Activated T-cell treated with anti-CD3 and anti-CD28 coated beads, Interleukin-2, amount 50 U/mL, for 72 hours (primary cell): ENCODE measurements around the gene TTF1. TPM values are rescaled to one million over a fixed set of nuclear protein-coding genes. Genes with fewer than 3 reads are reported as not detected.
"Not testable (repeated sequence)": the region's sequence is repeated elsewhere in the genome, so short reads cannot be mapped to it uniquely, and the experiment has no call there.

ENCODE experiments used
- ATAC-seq, 2 donors: fragments of 150-1000 bp; cut with Tn5 transposase; replicated peaks in 1 of 2; 2 replicates each; pipeline ENCODE4 v1.10.0; 2021; ENCODE audit warnings: moderate library complexity in 2 of 2, mild to moderate bottlenecking in 1 of 2
- DNase-seq, 2 donors: peaks; one replicate each; pipeline ENCODE4 v3.0.0; 2021 to 2022; ENCODE audit warnings: mixed read lengths in 1 of 2
- H3K27ac Mint-ChIP-seq: one replicate; pipeline ENCODE4 v1.8.0; 2022; ENCODE audit warnings: mild to moderate bottlenecking, moderate library complexity, mixed read lengths
- H3K27me3 Mint-ChIP-seq: one replicate; pipeline ENCODE4 v1.8.0; 2022; ENCODE audit warnings: low read depth, mixed read lengths
- H3K36me3 Mint-ChIP-seq, 2 donors: one replicate each; pipeline ENCODE4 v1.8.0; 2022; ENCODE audit warnings: mixed read lengths in 2 of 2, mild to moderate bottlenecking in 1 of 2; ENCODE audit not compliant: insufficient read depth in 2 of 2
- H3K4me1 Mint-ChIP-seq: one replicate; pipeline ENCODE4 v1.8.0; 2022; ENCODE audit warnings: low read depth, mixed read lengths
- H3K4me3 Mint-ChIP-seq, 2 donors: one replicate each; pipeline ENCODE4 v1.8.0; 2022; ENCODE audit warnings: mild to moderate bottlenecking in 2 of 2, mixed read lengths in 2 of 2, moderate library complexity in 2 of 2
- H3K9me3 Mint-ChIP-seq, 2 donors: one replicate each; pipeline ENCODE4 v1.8.0; 2022; ENCODE audit warnings: mixed read lengths in 2 of 2
- total RNA-seq, 2 donors: library from RNA; stranded (reverse); gene quantifications; one replicate each; pipeline ENCODE4 v1.2.3, GENCODE V29; 2022

Gene TTF1
- total RNA-seq, 2 donors from 2014 or later: 23.0 to 23.3 TPM

DNA sequence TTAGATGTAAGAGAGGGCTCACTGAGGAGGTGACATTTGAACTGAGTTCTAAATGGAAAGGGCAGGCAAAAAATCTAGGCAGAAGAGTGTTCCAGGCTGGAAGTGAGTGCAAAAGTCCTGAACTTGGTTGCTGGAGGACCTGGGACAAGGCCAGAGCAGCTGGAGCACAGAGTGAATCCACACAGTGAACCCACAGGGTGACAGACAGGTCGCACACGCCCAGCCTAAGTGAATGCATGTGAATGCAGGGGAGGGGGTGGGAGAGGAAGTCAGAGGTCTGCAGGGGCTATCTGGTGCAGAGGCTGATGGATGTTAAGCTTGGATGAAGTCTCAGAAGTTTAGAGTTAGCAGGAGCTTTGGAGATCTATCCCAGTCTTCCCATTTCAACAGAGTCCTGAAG is 556 bp upstream of the TTF1 start:
- H3K4me1 Mint-ChIP-seq: peaks cover 59% of the 10 kb centered on the region
- H3K36me3 Mint-ChIP-seq: peaks cover 7 to 19% of the 10 kb centered on the region in 2 donors
- peak overlapping the region; percentile 82 to 88 for H3K4me3 Mint-ChIP-seq
- ATAC-seq (no peak), DNase-seq (no peak)
- H3K9me3 Mint-ChIP-seq: no peaks in the 10 kb centered on the region
- peak overlapping the region; percentile 95 for H3K27ac Mint-ChIP-seq
- H3K27me3 Mint-ChIP-seq: peaks cover 10% of the 10 kb centered on the region

DNA sequence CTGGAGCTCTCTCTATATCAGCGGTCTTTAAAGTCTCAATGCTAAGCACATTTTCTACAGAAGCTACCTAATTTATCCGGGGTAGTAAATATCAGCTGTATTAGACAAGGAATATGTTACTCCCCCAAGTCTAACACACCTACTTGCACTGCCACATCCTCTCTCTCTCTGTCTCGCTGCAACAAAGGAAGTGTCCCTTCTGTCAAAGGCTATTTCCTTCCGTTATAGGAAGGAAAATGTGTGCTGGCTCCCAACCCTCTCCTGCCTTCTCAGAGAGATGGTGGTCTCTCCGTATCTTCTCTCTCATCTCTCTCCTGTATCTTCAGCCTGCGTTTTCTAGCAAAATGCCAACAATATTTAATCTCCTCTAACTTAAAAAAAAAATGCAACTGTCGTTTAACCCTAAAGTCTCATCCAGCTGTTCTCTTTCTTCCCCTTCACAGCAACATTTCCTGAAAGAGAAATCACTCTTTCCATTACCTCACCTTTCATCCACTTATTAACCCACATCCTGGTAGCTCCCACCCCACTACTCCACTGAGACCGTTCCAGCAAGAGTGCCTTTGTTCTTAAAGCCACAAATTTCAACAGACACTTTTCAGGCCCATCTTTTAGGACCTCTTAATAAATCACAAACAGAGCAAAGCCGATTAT is 2.3 kb downstream of the TTF1 start:
- ATAC-seq (peak; percentile 20 to 52), DNase-seq (peak in 1 of 2 donors; percentile 9)
- Mint-ChIP-seq H3K4me3 (peak overlapping the region; percentile 82 to 88), H3K36me3 (peaks cover 9 to 33% of the 10 kb centered on the region in 2 donors), H3K27me3 (no peaks in the 10 kb centered on the region), H3K4me1 (peaks cover 53% of the 10 kb centered on the region), H3K9me3 (no peaks in the 10 kb centered on the region), H3K27ac (peak overlapping the region; percentile 95)

DNA sequence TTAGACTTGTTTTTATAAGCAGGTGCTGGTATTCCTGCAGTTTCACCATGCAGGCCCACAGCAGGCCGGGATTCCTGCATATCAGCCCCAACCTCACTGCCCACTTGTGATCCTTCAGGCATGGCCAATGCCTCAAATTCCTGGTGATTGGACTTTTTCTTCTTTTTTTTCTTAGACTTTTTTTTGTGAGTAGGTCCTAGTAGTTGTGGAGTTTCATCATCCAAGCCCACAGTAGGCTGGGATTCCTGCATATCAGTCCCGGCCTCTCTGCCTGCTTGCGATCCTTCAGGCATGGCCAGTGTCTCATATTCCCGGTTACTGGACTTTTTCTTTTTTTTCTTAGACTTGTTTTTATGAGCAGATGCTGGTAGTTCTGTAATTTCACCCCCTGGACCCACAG is 4.8 kb downstream of the TTF1 start:
- H3K27ac Mint-ChIP-seq: peak overlapping the region; percentile 24

DNA sequence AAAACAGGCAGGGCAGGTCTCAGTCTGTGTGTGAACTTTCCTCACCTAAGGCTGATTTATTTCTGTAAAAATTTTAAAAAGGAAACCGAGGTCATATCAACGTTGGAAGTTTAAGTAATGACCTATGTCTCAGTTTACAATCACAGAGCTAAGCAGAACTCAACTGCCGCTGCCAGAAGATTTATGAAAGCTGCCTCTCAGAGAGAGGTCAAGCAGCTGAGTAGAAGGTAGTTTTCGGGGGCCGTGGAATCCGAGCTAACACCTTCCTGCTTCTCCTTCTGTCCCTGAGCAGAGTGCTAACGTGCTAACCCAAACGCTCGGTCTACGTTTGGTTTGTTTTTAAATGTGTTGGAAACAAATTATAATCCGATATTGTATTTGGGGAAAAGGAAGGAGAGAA is 11.1 kb downstream of the TTF1 start:
- no peak for ATAC-seq
- Mint-ChIP-seq H3K27me3 (no peaks in the 10 kb centered on the region), H3K9me3 (no peaks in the 10 kb centered on the region), H3K4me3 (no peak overlapping the region), H3K36me3 (peaks cover 9 to 38% of the 10 kb centered on the region in 2 donors), H3K27ac (no peak overlapping the region), H3K4me1 (no peaks in the 10 kb centered on the region)
- no peak for DNase-seq

More for the DNA sequence above, 4.8 kb downstream of the TTF1 start:
- H3K27me3 Mint-ChIP-seq: no peaks in the 10 kb centered on the region
- peaks cover 13 to 45% of the 10 kb centered on the region in 2 donors for H3K36me3 Mint-ChIP-seq
- no peak overlapping the region for H3K4me3 Mint-ChIP-seq
- H3K4me1 Mint-ChIP-seq: peaks cover 49% of the 10 kb centered on the region
- DNase-seq (no peak), ATAC-seq (no peak)
- no peaks in the 10 kb centered on the region for H3K9me3 Mint-ChIP-seq

GRCh38 chr9:132391449-132391848 is 15.2 kb downstream of the TTF1 start:
- ATAC-seq (no peak), DNase-seq (no peak)
- Mint-ChIP-seq H3K36me3 (peaks cover 11 to 39% of the 10 kb centered on the region in 2 donors), H3K27me3 (no peaks in the 10 kb centered on the region), H3K4me3 (no peak overlapping the region), H3K27ac (no peak overlapping the region), H3K9me3 (no peaks in the 10 kb centered on the region), H3K4me1 (no peaks in the 10 kb centered on the region)

GRCh38 chr9:132390966-132391365 is 15.7 kb downstream of the TTF1 start:
- Mint-ChIP-seq H3K4me1 (no peaks in the 10 kb centered on the region), H3K27ac (no peak overlapping the region), H3K36me3 (peaks cover 9 to 36% of the 10 kb centered on the region in 2 donors), H3K4me3 (no peak overlapping the region), H3K27me3 (no peaks in the 10 kb centered on the region), H3K9me3 (no peaks in the 10 kb centered on the region)
- DNase-seq: no peak
- no peak for ATAC-seq

GRCh38 chr9:132387133-132387532 is 19.5 kb downstream of the TTF1 start:
- ATAC-seq (no peak), DNase-seq (no peak)
- Mint-ChIP-seq H3K36me3 (peaks cover 9 to 46% of the 10 kb centered on the region in 2 donors), H3K4me1 (peaks cover 17% of the 10 kb centered on the region), H3K27ac (no peak overlapping the region), H3K9me3 (no peaks in the 10 kb centered on the region), H3K27me3 (no peaks in the 10 kb centered on the region), H3K4me3 (no peak overlapping the region)

- H3K27ac Mint-ChIP-seq: peak overlapping the region; percentile 59
- ATAC-seq: no peak
Measured at GRCh38 chr9:132384376-132384775, 22.3 kb downstream of the TTF1 start.

DNA sequence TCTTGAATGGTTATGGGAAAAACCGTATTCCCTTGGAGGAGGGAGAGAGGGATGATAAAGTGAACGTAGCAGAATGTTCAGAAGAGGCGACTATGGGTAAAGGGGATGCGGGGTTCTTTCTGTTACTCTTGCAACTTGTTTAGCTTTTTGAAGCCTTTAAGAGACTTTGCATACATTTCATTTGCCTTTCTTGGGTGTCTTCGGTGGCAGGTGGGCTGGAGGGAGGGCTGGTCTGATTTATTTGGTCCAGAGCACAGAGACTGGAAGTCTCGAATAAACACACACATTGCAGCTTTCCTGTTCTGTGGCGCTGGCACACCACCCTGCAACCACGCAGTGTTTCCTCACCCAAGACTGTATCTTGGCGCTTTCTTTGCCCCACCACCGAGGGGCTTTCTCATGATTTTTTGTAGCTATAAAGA is 23.2 kb downstream of the TTF1 start:
- H3K36me3 Mint-ChIP-seq: peaks cover 10 to 30% of the 10 kb centered on the region in 2 donors
- peaks cover 23% of the 10 kb centered on the region for H3K4me1 Mint-ChIP-seq
- no peaks in the 10 kb centered on the region for H3K27me3 Mint-ChIP-seq
- H3K27ac Mint-ChIP-seq: no peak overlapping the region
- H3K4me3 Mint-ChIP-seq: no peak overlapping the region
- H3K9me3 Mint-ChIP-seq: no peaks in the 10 kb centered on the region
- ATAC-seq (no peak), DNase-seq (no peak)

More at GRCh38 chr9:132384376-132384775, 22.3 kb downstream of the TTF1 start:
- H3K27me3 Mint-ChIP-seq: no peaks in the 10 kb centered on the region
- no peaks in the 10 kb centered on the region for H3K9me3 Mint-ChIP-seq
- H3K4me3 Mint-ChIP-seq: no peak overlapping the region
- H3K36me3 Mint-ChIP-seq: peaks cover 10 to 32% of the 10 kb centered on the region in 2 donors
- peaks cover 23% of the 10 kb centered on the region for H3K4me1 Mint-ChIP-seq
- no peak for DNase-seq

GRCh38 chr9:132381966-132382541 is 24.6 kb downstream of the TTF1 start:
- Mint-ChIP-seq H3K9me3 (no peaks in the 10 kb centered on the region), H3K4me3 (peak overlapping the region in 1 of 2 donors; percentile 21), H3K27ac (peak overlapping the region; percentile 1), H3K27me3 (no peaks in the 10 kb centered on the region), H3K4me1 (peaks cover 23% of the 10 kb centered on the region), H3K36me3 (peaks cover 7 to 30% of the 10 kb centered on the region in 2 donors)
- DNase-seq: no peak
- ATAC-seq: no peak

DNA sequence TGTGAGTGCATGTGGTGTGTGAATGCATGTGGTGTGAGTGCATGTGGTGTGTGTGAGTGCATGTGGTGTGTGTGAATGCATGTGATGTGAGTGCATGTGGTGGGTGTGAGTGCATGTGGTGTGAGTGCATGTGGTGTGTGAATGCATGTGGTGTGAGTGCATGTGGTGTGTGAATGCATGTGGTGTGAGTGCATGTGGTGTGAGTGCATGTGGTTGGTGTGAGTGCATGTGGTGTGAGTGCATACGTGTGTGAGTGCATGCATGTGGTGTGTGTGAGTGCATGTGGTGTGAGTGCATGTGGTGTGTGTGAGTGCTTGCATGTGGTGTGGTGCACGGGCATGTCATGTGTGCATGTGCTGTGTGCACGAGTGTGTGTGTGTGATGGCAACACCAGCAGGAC is 28.2 kb downstream of the TTF1 start:
- H3K4me1 Mint-ChIP-seq: peaks cover 34% of the 10 kb centered on the region
- not testable (repeated sequence) for H3K27me3 Mint-ChIP-seq, H3K27ac Mint-ChIP-seq, H3K4me3 Mint-ChIP-seq, H3K9me3 Mint-ChIP-seq, DNase-seq, ATAC-seq
- H3K36me3 Mint-ChIP-seq: peaks cover 5 to 18% of the 10 kb centered on the region in 2 donors

- not testable (repeated sequence) for H3K4me3 Mint-ChIP-seq, H3K27ac Mint-ChIP-seq, DNase-seq, ATAC-seq, H3K27me3 Mint-ChIP-seq, H3K9me3 Mint-ChIP-seq
- peaks cover 5 to 15% of the 10 kb centered on the region in 2 donors for H3K36me3 Mint-ChIP-seq
- H3K4me1 Mint-ChIP-seq: peaks cover 36% of the 10 kb centered on the region
Measured at GRCh38 chr9:132377769-132378168, 28.9 kb downstream of the TTF1 start.

- H3K36me3 Mint-ChIP-seq: peaks cover 2 to 9% of the 10 kb centered on the region in 2 donors
- peaks cover 33% of the 10 kb centered on the region for H3K4me1 Mint-ChIP-seq
- peak overlapping the region; percentile 83 for H3K27ac Mint-ChIP-seq
- H3K27me3 Mint-ChIP-seq: no peaks in the 10 kb centered on the region
- peak overlapping the region; percentile 21 to 29 for H3K4me3 Mint-ChIP-seq
- no peaks in the 10 kb centered on the region for H3K9me3 Mint-ChIP-seq
- ATAC-seq (peak in 1 of 2 donors; percentile 22), DNase-seq (no peak)
Measured at GRCh38 chr9:132372177-132373095, 34.2 kb downstream of the TTF1 start.
